ELF-1 (cell line): Measurements from ENCODE around the gene PDHA1.

Experiments
- DNase-seq: peaks from one replicate; pipeline ENCODE4 v3.0.0-alpha.2; 2016; ENCODE audit warnings: low read depth, low spot score

PDHA1 gene

DNA sequence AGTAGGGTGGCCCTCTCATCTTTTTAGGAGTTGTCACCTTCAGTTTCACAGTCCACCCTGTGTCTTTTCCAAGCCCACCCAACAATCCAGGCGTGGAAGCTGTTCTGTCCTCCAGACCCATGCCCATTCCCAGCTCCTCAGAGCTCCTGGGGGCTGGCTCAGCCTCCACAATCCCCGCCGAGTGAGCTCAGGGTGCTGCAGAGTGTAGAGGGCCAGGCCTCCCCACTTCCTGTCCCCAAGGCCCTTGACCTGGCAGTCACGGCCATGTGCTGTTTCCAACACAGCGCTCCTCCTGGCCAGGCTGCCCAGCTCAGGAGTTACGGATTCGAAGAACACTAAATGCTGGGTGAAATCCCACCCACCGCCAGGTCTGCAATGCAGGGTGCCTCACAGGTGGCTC lies 31.8 kb downstream of the PDHA1 start:
- no peak for DNase-seq

- DNase-seq: no peak
These were observed 34.1 kb downstream of the PDHA1 start for GRCh38 chrX:19377799-19378198.

- no peak for DNase-seq
These were observed 37.6 kb downstream of the PDHA1 start for GRCh38 chrX:19381326-19381725.

GRCh38 chrX:19382555-19383145 lies 38.9 kb downstream of the PDHA1 start:
- peak; percentile 83 for DNase-seq

- no peak for DNase-seq
These were observed 43.0 kb downstream of the PDHA1 start for GRCh38 chrX:19386679-19387078.

- no peak for DNase-seq
These were observed 44.4 kb downstream of the PDHA1 start for GRCh38 chrX:19388064-19388679.

DNA sequence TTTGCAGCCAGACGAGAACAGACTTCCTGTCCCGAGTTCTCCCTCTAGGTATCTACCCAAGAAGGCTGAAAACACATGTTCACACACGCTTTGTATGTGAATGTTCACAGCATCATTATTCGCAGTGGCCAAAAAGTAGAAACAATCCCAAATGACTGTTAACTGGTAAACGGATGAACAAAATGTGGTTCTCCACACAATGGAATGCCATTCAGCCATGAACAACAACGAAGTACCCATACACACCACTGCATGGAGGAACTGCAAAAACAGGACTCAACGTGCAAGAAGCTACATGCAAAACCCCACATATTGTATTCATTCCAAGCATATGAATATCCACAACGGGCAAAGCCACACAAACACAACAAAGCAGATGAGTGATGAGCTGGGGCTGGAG lies 45.0 kb downstream of the PDHA1 start:
- no peak for DNase-seq

DNA sequence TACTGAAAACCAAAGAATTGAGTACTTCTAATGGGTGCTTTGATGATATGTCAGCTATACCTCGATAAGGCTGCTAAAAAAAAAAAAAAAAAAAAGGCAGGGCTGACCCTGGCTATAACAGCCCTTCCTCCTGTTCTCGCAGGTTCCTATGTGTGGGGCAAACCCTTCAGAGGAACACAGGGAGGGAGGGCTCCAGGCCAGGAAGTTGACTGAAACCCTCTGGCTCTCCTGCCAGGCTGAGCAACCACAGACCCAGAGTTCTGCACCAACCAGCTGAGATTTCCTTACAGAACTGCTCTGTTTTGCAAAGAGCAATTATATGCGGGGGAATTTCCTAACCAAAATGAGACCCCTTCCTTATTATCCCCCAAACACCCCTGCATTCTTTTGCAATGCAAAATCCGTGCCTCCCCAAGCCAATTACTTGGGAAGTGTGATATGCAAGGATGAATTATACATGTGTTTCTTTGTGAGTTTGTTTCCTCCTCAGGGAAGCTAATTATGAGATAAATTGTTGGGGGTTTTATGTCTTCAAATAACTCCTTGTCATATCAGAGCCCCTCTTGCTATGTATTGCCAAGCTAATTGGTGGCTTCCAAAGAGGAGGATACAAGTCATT lies 45.6 kb downstream of the PDHA1 start:
- DNase-seq: no peak

DNA sequence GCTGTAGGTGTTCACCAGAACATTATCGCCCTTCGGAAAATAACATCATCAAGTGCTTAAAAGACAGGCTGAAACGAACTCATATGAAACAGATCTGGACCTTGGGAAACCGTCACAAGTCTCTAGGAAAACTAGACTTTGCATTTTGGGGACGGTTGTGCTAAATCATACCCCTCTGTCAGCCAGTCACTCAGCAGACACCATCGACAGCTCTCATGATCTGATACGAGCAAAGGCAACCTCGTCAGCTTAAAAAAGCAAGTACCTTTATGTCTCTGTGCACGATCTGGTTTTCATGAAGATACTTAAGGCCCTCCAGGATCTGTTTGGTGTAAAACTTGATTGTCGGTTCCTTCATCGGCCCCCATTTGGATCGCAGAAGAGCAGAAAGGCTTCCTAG lies 48.4 kb downstream of the PDHA1 start:
- no peak for DNase-seq

GRCh38 chrX:19392703-19393102 lies 49.0 kb downstream of the PDHA1 start:
- no peak for DNase-seq

DNA sequence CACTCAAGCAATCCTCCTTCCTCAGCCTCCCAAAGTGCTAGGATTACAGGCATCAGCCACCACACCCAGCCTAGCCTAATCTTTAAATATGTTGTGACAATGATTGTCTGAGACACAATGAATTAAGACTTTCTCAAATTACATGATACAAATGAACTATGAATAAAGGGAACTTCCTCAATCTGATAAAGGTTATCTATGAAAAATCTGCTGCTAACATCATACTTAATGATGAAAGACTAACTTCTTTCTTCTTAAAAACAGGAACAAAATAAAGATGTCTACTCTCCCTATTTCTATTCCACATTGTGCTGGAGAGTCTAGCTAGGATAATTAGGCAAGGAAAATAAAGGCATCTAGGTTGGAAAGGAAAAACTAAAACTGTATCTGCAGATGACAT lies 60.0 kb downstream of the PDHA1 start:
- DNase-seq: no peak

DNA sequence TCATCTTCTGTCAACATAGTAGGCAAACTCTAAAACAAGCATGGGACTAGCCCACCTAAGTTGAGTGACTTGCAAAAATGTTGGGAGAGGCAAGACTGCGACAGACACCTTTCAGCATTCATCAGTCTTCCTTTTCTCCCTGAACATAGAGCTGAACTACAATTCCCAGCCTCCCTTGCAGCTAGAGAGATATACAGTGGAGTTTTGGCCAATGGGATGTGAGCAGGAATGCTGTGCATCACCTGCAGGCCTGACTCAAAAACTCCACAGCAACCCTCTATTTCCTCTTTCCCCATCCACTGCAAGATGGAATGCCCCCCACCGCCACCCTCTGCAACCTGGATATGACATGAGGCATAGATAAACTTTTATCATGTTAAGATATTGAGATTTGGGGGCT lies 66.5 kb downstream of the PDHA1 start:
- no peak for DNase-seq
